ENCODE data around the gene B4GALT1. TPM values are rescaled to one million over a fixed set of nuclear protein-coding genes. Genes with fewer than 3 reads are reported as not detected.
"Not testable (repeated sequence)": the region's sequence is repeated elsewhere in the genome, so short reads cannot be mapped to it uniquely, and the experiment has no call there.

The B4GALT1 gene
- total RNA-seq, 1 donor from 2014 or later, result 80.1 TPM

GRCh38 chr9:33097192-33097591, 69.9 kb downstream of the B4GALT1 start:
- no peak overlapping the region for H3K4me3 ChIP-seq
- no peaks in the 10 kb centered on the region for H3K36me3 ChIP-seq
- ATAC-seq, result no peak
- intact Hi-C loops (cut with DNase I), result no loop called here
- TF ChIP-seq, protein P1, sequence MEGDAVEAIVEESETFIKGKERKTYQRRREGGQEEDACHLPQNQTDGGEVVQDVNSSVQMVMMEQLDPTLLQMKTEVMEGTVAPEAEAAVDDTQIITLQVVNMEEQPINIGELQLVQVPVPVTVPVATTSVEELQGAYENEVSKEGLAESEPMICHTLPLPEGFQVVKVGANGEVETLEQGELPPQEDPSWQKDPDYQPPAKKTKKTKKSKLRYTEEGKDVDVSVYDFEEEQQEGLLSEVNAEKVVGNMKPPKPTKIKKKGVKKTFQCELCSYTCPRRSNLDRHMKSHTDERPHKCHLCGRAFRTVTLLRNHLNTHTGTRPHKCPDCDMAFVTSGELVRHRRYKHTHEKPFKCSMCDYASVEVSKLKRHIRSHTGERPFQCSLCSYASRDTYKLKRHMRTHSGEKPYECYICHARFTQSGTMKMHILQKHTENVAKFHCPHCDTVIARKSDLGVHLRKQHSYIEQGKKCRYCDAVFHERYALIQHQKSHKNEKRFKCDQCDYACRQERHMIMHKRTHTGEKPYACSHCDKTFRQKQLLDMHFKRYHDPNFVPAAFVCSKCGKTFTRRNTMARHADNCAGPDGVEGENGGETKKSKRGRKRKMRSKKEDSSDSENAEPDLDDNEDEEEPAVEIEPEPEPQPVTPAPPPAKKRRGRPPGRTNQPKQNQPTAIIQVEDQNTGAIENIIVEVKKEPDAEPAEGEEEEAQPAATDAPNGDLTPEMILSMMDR (IDR thresholded peaks at IDR 0.05), result no peak
- no peak for DNase-seq
- no peaks in the 10 kb centered on the region for H3K4me1 ChIP-seq
- no peaks in the 10 kb centered on the region for H3K9me3 ChIP-seq
- H3K27ac ChIP-seq, result no peak overlapping the region
- H3K27me3 ChIP-seq, result no peaks in the 10 kb centered on the region

DNA sequence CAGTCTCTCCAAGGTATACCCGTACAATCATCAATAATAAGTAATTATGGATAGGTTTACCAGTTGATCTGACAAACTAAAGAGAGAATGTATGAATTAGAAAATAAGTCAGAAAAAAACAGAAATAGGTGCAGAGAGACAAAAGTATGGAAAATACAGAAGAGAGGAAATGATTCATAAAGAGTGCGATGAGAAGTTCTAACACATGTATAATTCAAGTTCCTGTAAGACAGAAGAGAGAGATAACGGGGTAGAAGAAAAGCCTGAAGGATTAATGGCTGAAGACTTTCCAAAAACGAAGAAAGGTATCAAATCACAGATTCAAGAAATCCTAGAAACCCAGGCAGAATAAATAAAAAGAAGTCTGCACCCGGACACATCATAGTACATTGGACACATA, 74.5 kb downstream of the B4GALT1 start:
- Histone ChIP-seq H3K27ac (no peak overlapping the region), H3K9me3 (no peaks in the 10 kb centered on the region), H3K27me3 (no peaks in the 10 kb centered on the region), H3K4me3 (no peak overlapping the region), H3K4me1 (no peaks in the 10 kb centered on the region), H3K36me3 (no peaks in the 10 kb centered on the region)
- intact Hi-C loops (cut with DNase I), result no loop called here
- ATAC-seq (no peak), DNase-seq (no peak)
- TF ChIP-seq, protein P1 (IDR thresholded peaks at IDR 0.05), result no peak

- not testable (repeated sequence) for H3K27ac ChIP-seq, DNase-seq, ATAC-seq, H3K27me3 ChIP-seq, H3K36me3 ChIP-seq, H3K9me3 ChIP-seq, H3K4me3 ChIP-seq
- peaks cover 13% of the 10 kb centered on the region for H3K4me1 ChIP-seq
- intact Hi-C loops (cut with DNase I), result loop anchor here (10.0 kb wide), 1 partner anchor 89 kb away; no protein-coding TSS in a partner anchor
Observed at GRCh38 chr9:33085672-33086071, 81.5 kb downstream of the B4GALT1 start.

- peak; percentile 65 for ATAC-seq
- DNase-seq, result no peak
- peak overlapping the region; percentile 36 for H3K27ac ChIP-seq
Observed at GRCh38 chr9:33082538-33083326, 84.4 kb downstream of the B4GALT1 start.

DNA sequence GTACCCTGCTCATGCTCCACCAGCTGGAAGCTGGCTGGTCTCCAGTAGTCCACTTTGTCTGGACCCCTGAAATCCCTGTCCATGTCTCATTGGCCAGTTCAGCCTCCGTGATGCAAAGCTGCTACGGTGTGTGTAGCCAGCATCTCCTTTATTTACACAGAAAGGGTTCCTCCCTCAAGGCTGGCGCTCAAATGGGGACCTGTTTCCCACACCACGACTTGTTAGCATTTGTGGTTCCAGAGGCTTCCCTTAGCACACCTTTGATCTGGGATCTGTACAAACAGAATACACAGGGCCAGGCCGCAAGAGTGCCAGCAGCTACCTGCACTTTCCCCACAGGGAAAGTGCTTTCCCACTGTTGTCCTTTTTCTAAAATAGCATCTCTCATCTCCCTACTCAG, 85.0 kb downstream of the B4GALT1 start:
- DNase-seq (no peak), ATAC-seq (no peak)
- no peak overlapping the region for H3K4me3 ChIP-seq
- peak overlapping the region; percentile 36 for H3K27ac ChIP-seq
- no peaks in the 10 kb centered on the region for H3K9me3 ChIP-seq
- H3K27me3 ChIP-seq, result no peaks in the 10 kb centered on the region
- no peaks in the 10 kb centered on the region for H3K36me3 ChIP-seq
- peaks cover 13% of the 10 kb centered on the region for H3K4me1 ChIP-seq
- TF ChIP-seq, protein P1 (IDR thresholded peaks at IDR 0.05), result no peak
- intact Hi-C loops (cut with DNase I), result loop anchor here (5.0 to 10.0 kb wide), 2 partner anchors 93 to 145 kb away; no protein-coding TSS in a partner anchor

More at GRCh38 chr9:33082538-33083326, 84.4 kb downstream of the B4GALT1 start:
- Histone ChIP-seq H3K4me3 (no peak overlapping the region), H3K27me3 (no peaks in the 10 kb centered on the region), H3K36me3 (no peaks in the 10 kb centered on the region), H3K9me3 (no peaks in the 10 kb centered on the region), H3K4me1 (peaks cover 13% of the 10 kb centered on the region)
- intact Hi-C loops (cut with DNase I), result loop anchor here (5.0 to 10.0 kb wide), 2 partner anchors 92 to 145 kb away; no protein-coding TSS in a partner anchor
- TF ChIP-seq, protein P1 (IDR thresholded peaks at IDR 0.05), result no peak

GRCh38 chr9:33081128-33081851, 85.8 kb downstream of the B4GALT1 start:
- Histone ChIP-seq H3K27ac (peak overlapping the region; percentile 52), H3K27me3 (no peaks in the 10 kb centered on the region), H3K9me3 (no peaks in the 10 kb centered on the region), H3K4me1 (peaks cover 13% of the 10 kb centered on the region), H3K4me3 (no peak overlapping the region), H3K36me3 (no peaks in the 10 kb centered on the region)
- TF ChIP-seq, protein P1 (IDR thresholded peaks at IDR 0.05), result peak; percentile 76
- ATAC-seq (peak; percentile 77), DNase-seq (no peak)
- intact Hi-C loops (cut with DNase I), result loop anchor here (5.0 to 10.0 kb wide), 2 partner anchors 94 to 146 kb away; no protein-coding TSS in a partner anchor
